Thoracic aorta (tissue), 2 donors: Measurements from ENCODE around the gene ELF1. TPM values are rescaled to one million over a fixed set of nuclear protein-coding genes. Genes with fewer than 3 reads are reported as not detected.
"Not testable (repeated sequence)": the region's sequence is repeated elsewhere in the genome, so short reads cannot be mapped to it uniquely, and the experiment has no call there.

Experiments
- ATAC-seq: fragments of 150-250 bp; one replicate; pipeline ENCODE4 v1.8.0; 2017; ENCODE audit warnings: low read depth; ENCODE audit not compliant: insufficient number of reproducible peaks, low FRiP score
- DNase-seq: peaks from one replicate; pipeline ENCODE4 v3.0.0-alpha.2; 2020; ENCODE audit warnings: low spot score
- H3K27ac ChIP-seq, 2 donors: fragments of 200-600 bp; sonication (generic); 1 replicate in 1 of 2; 2 replicates in 1 of 2; pipeline ENCODE4 v1.5.1; 2016; ENCODE audit warnings: mild to moderate bottlenecking in 2 of 2, moderate library complexity in 2 of 2
- H3K27me3 ChIP-seq: fragments of 200-600 bp; sonication (generic); replicated peaks from 2 replicates; pipeline ENCODE4 v1.6.0; 2016; ENCODE audit warnings: mild to moderate bottlenecking; ENCODE audit not compliant: insufficient read depth
- H3K36me3 ChIP-seq: fragments of 200-600 bp; sonication (generic); one replicate; pipeline ENCODE4 v1.5.1; 2016
- H3K4me1 ChIP-seq, 2 donors: fragments of 200-600 bp; sonication (generic); 1 replicate in 1 of 2; 2 replicates in 1 of 2; pipeline versions ENCODE4 v1.5.1 to v1.6.0; 2016; ENCODE audit warnings: low read depth in 2 of 2, mild to moderate bottlenecking in 1 of 2; ENCODE audit not compliant: control insufficient read depth in 1 of 2
- H3K4me3 ChIP-seq: fragments of 200-600 bp; sonication (generic); 2 replicates; pipeline ENCODE4 v1.5.1; 2016; ENCODE audit warnings: mild to moderate bottlenecking
- H3K9me3 ChIP-seq: fragments of 200-600 bp; sonication (generic); 2 replicates; pipeline ENCODE4 v1.5.1; 2016
- CTCF ChIP-seq: fragments of 200-600 bp; sonication (generic); IDR thresholded peaks from one replicate; pipeline ENCODE4 v1.5.1; 2019; ENCODE audit warnings: antibody characterized with exemption
- total RNA-seq, 2 donors: library from RNA; depleted of rRNA; stranded (reverse); fragments of >200 nt; gene quantifications; one replicate each; pipeline versions ENCODE4 v1.1.0 to v1.2.3, GENCODE V29; 2016

Gene ELF1
- total RNA-seq, 2 donors from 2014 or later, result 54.7 to 99.9 TPM

GRCh38 chr13:40932252-40932651 lies 86.9 kb downstream of the ELF1 start:
- no peak for TF ChIP-seq CTCF
- H3K27me3 ChIP-seq, result no peaks in the 10 kb centered on the region

GRCh38 chr13:40931719-40932118 lies 87.4 kb downstream of the ELF1 start:
- DNase-seq (no peak), ATAC-seq (no peak)
- TF ChIP-seq CTCF, result no peak
- Histone ChIP-seq H3K36me3 (peaks cover 9% of the 10 kb centered on the region), H3K9me3 (no peaks in the 10 kb centered on the region), H3K27ac (no peak overlapping the region), H3K4me1 (no peaks in the 10 kb centered on the region), H3K4me3 (no peak overlapping the region), H3K27me3 (no peaks in the 10 kb centered on the region)

More at GRCh38 chr13:40932252-40932651, 86.9 kb downstream of the ELF1 start:
- Histone ChIP-seq H3K4me1 (no peaks in the 10 kb centered on the region), H3K4me3 (no peak overlapping the region), H3K9me3 (no peaks in the 10 kb centered on the region), H3K27ac (no peak overlapping the region), H3K36me3 (peaks cover 9% of the 10 kb centered on the region)
- DNase-seq, result no peak
- no peak for ATAC-seq

GRCh38 chr13:40929883-40930282 lies 89.2 kb downstream of the ELF1 start:
- H3K9me3 ChIP-seq, H3K27ac ChIP-seq, H3K36me3 ChIP-seq, H3K4me1 ChIP-seq, H3K27me3 ChIP-seq, DNase-seq, ATAC-seq, H3K4me3 ChIP-seq: not testable (repeated sequence)

GRCh38 chr13:40928980-40929379 lies 90.1 kb downstream of the ELF1 start:
- no peak overlapping the region for H3K27ac ChIP-seq
- no peaks in the 10 kb centered on the region for H3K9me3 ChIP-seq
- H3K27me3 ChIP-seq, result no peaks in the 10 kb centered on the region
- H3K4me1 ChIP-seq, result no peaks in the 10 kb centered on the region
- no peak overlapping the region for H3K4me3 ChIP-seq
- ATAC-seq (no peak), DNase-seq (no peak)
- TF ChIP-seq CTCF, result no peak
- peaks cover 9% of the 10 kb centered on the region for H3K36me3 ChIP-seq

- no peak for DNase-seq
- Histone ChIP-seq H3K4me3 (no peak overlapping the region), H3K27me3 (no peaks in the 10 kb centered on the region), H3K36me3 (peaks cover 3% of the 10 kb centered on the region), H3K4me1 (no peaks in the 10 kb centered on the region), H3K27ac (no peak overlapping the region), H3K9me3 (no peaks in the 10 kb centered on the region)
- TF ChIP-seq CTCF, result no peak
- no peak for ATAC-seq
Observed at GRCh38 chr13:40927929-40928328, 91.2 kb downstream of the ELF1 start.

GRCh38 chr13:40923867-40924266 lies 95.2 kb downstream of the ELF1 start:
- DNase-seq, result no peak
- Histone ChIP-seq H3K4me1 (peaks cover 4 to 16% of the 10 kb centered on the region in 2 donors), H3K9me3 (no peaks in the 10 kb centered on the region), H3K4me3 (no peak overlapping the region), H3K36me3 (no peaks in the 10 kb centered on the region), H3K27ac (no peak overlapping the region), H3K27me3 (no peaks in the 10 kb centered on the region)
- TF ChIP-seq CTCF, result no peak
- no peak for ATAC-seq
